ENCODE measurements around the gene GORASP1. TPM values are rescaled to one million over a fixed set of nuclear protein-coding genes. Genes with fewer than 3 reads are reported as not detected.
A peak's percentile ranks its signal among the peaks of the same experiment; 100 is the strongest.

Gene GORASP1
- polyA plus RNA-seq, 3 donors, result 23.2 to 105 (median 31.2) TPM

DNA sequence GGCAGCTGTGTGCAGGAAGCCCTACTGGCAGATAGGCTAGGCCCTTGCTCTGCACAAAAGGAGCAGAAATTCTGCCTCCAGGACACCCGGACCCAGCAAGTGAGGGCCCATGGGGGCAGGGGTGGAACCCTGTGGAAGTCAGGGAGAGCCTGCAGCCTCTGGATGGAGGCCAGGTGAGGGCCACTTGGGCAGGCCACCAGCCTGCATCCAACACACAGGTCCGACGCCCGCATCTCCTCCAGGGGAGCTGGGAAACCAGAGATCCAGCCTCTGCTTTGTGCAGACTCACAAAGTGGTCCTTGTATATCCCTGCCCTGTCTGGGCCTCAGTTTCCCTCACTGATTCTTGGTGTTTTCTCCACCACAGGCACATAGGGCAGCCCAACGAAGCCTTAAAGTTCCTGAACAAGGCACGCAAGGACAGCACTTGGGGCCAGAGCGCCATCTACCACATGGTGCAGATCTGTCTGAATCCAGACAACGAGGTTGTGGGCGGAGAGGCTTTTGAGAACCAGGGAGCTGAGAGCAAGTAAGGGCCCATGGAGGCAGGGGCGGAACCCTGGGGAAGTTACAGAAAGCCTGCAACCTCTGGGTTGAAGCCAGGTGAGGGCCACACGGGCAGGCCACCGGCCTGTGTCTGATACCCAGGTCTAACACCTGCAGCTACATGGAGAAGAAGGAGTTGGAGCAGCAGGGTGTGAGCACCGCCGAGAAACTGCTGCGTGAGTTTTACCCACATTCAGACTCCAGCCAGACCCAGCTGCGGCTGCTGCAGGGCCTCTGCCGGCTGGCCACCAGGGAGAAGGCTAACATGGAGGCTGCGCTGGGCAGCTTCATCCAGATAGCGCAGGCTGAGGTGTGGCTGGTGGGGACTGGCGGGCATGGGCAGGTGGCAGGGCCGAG is 29.4 kb upstream of the GORASP1 start:
- H3K36me3 Mint-ChIP-seq, result peaks cover 19 to 38% of the 10 kb centered on the region in 2 donors
- TF ChIP-seq, protein P1, sequence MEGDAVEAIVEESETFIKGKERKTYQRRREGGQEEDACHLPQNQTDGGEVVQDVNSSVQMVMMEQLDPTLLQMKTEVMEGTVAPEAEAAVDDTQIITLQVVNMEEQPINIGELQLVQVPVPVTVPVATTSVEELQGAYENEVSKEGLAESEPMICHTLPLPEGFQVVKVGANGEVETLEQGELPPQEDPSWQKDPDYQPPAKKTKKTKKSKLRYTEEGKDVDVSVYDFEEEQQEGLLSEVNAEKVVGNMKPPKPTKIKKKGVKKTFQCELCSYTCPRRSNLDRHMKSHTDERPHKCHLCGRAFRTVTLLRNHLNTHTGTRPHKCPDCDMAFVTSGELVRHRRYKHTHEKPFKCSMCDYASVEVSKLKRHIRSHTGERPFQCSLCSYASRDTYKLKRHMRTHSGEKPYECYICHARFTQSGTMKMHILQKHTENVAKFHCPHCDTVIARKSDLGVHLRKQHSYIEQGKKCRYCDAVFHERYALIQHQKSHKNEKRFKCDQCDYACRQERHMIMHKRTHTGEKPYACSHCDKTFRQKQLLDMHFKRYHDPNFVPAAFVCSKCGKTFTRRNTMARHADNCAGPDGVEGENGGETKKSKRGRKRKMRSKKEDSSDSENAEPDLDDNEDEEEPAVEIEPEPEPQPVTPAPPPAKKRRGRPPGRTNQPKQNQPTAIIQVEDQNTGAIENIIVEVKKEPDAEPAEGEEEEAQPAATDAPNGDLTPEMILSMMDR (IDR thresholded peaks at IDR 0.05), result no peak
- peaks cover 20 to 23% of the 10 kb centered on the region in 2 donors for H3K4me1 ChIP-seq (ENCODE audit: control insufficient read depth in 1 of 2, insufficient read depth in 2 of 2, low read length in 2 of 2)
- H3K36me3 ChIP-seq (replicated peaks in 1 of 2; ENCODE audit: control insufficient read depth in 1 of 2, insufficient read depth in 2 of 2, low read length in 2 of 2), result peaks cover 0 to 14% of the 10 kb centered on the region in 2 donors
- H4K20me1 ChIP-seq (ENCODE audit: insufficient read depth, low read length), result peaks cover 43% of the 10 kb centered on the region
- 98% methylated on average over 18 of the region's 21 CpGs for WGBS (ENCODE audit: insufficient coverage)
- H3K27me3 ChIP-seq (ENCODE audit: control insufficient read depth in 2 of 2, insufficient read depth in 2 of 2, low read length in 2 of 2), result no peaks in the 10 kb centered on the region
- peaks cover 26% of the 10 kb centered on the region for H3K4me1 Mint-ChIP-seq
- peak overlapping the region in 2 of 7 donors; percentile 1 to 33 for H3K27ac Mint-ChIP-seq
- peaks cover 0 to 2% (median 1%) of the 10 kb centered on the region in 3 donors for H3K27me3 Mint-ChIP-seq (ENCODE audit: low read depth in 3 of 3)
- H3K4me3 ChIP-seq (replicated peaks in 1 of 3; ENCODE audit: low read depth in 2 of 3, low read length in 3 of 3), result no peak overlapping the region
- no peaks in the 10 kb centered on the region for H3K79me2 ChIP-seq (ENCODE audit: insufficient read depth, low read length)
- H3K9ac ChIP-seq (ENCODE audit: insufficient read depth, low read length, poor library complexity, severe bottlenecking), result no peak overlapping the region
- no peak overlapping the region for H2AFZ ChIP-seq (ENCODE audit: insufficient read depth, low read depth, low read length, poor library complexity, severe bottlenecking)
- intact Hi-C loops (cut with micrococcal nuclease), result no loop called here
- H3K4me2 ChIP-seq (replicated peaks; ENCODE audit: extremely low read depth, low read length, poor library complexity, severe bottlenecking), result no peak overlapping the region
- peak in 1 of 3 donors; percentile 26 for DNase-seq
- H3K9me3 Mint-ChIP-seq, result peaks cover 0 to 3% (median 0%) of the 10 kb centered on the region in 7 donors
- no peak overlapping the region for H3K27ac ChIP-seq (ENCODE audit: low read depth in 1 of 2, low read length in 2 of 2)
- H3K9me3 ChIP-seq (replicated peaks in 1 of 2; ENCODE audit: control insufficient read depth in 1 of 2, insufficient read depth in 1 of 2, low read length in 2 of 2), result no peaks in the 10 kb centered on the region
- no peak overlapping the region for H3K4me3 Mint-ChIP-seq

DNA sequence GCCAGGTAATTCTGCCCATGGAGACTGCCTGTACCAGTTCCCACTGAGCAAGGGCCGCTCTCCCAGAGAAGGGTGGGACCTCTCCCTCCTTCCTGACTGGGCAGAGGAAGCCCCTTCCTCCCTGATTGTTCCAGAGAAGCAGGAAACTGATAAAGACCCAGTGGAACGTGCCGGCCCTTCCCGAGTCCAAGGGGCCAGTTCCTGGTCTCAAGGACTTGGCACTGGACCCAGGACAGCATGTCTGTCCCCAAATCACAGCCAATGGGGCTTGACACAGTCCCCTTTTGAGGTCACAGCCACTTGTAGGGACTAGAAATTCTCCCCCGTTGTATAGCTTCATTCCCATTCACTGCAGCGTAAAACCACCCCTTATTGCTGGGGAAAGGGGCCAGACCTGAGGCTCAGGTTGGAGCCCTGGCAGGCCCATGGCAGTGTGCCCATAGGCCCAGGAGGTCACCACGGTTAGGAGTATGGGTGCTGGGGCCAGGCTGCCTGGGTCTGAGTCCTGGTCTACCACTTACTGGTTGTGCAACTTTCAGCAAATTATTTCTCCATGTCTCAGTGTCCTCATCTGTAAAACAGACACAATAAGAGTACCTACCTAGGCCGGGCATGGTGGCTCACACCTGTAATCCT is 27.9 kb upstream of the GORASP1 start:
- TF ChIP-seq, protein P1 (IDR thresholded peaks at IDR 0.05), result no peak
- Mint-ChIP-seq H3K4me3 (no peak overlapping the region), H3K27me3 (ENCODE audit: low read depth in 3 of 3) (peaks cover 0 to 2% (median 1%) of the 10 kb centered on the region in 3 donors), H3K36me3 (peaks cover 17 to 24% of the 10 kb centered on the region in 2 donors), H3K9me3 (peaks cover 0 to 2% (median 0%) of the 10 kb centered on the region in 7 donors), H3K4me1 (peaks cover 12% of the 10 kb centered on the region), H3K27ac (no peak overlapping the region)
- no peaks in the 10 kb centered on the region for H3K79me2 ChIP-seq (ENCODE audit: insufficient read depth, low read length)
- H3K27me3 ChIP-seq (ENCODE audit: control insufficient read depth in 2 of 2, insufficient read depth in 2 of 2, low read length in 2 of 2), result no peaks in the 10 kb centered on the region
- H3K4me2 ChIP-seq (replicated peaks; ENCODE audit: extremely low read depth, low read length, poor library complexity, severe bottlenecking), result no peak overlapping the region
- no peak for DNase-seq
- no peak overlapping the region for H3K9ac ChIP-seq (ENCODE audit: insufficient read depth, low read length, poor library complexity, severe bottlenecking)
- peaks cover 28% of the 10 kb centered on the region for H4K20me1 ChIP-seq (ENCODE audit: insufficient read depth, low read length)
- no peaks in the 10 kb centered on the region for H3K9me3 ChIP-seq (replicated peaks in 1 of 2; ENCODE audit: control insufficient read depth in 1 of 2, insufficient read depth in 1 of 2, low read length in 2 of 2)
- no peak overlapping the region for H3K4me3 ChIP-seq (replicated peaks in 1 of 3; ENCODE audit: low read depth in 2 of 3, low read length in 3 of 3)
- intact Hi-C loops (cut with micrococcal nuclease), result no loop called here
- peaks cover 0 to 4% of the 10 kb centered on the region in 2 donors for H3K36me3 ChIP-seq (replicated peaks in 1 of 2; ENCODE audit: control insufficient read depth in 1 of 2, insufficient read depth in 2 of 2, low read length in 2 of 2)
- no peak overlapping the region for H2AFZ ChIP-seq (ENCODE audit: insufficient read depth, low read depth, low read length, poor library complexity, severe bottlenecking)
- H3K27ac ChIP-seq (ENCODE audit: low read depth in 1 of 2, low read length in 2 of 2), result no peak overlapping the region
- WGBS (ENCODE audit: insufficient coverage), result 89% methylated on average over 6 of the region's 8 CpGs
- peaks cover 5 to 8% of the 10 kb centered on the region in 2 donors for H3K4me1 ChIP-seq (ENCODE audit: control insufficient read depth in 1 of 2, insufficient read depth in 2 of 2, low read length in 2 of 2)

Measured in CD14-positive monocyte (primary cell).